HCT116 (cell line): ENCODE measurements around the gene SPI1. TPM values are rescaled to one million over a fixed set of nuclear protein-coding genes. Genes with fewer than 3 reads are reported as not detected.
A peak's percentile ranks its signal among the peaks of the same experiment; 100 is the strongest.

Experiments used
- ATAC-seq: fragments of 200-7000 bp; cut with Tn5 transposase; 2 replicates; pipeline ENCODE4 v1.9.1; 2020; ENCODE audit warnings: mild to moderate bottlenecking, moderate library complexity
- BruUV-seq: library from RNA; stranded (reverse); fragments of 400-500 nt; replicated peaks from 2 replicates; lab custom pipeline; 2021; lab: Mats Ljungman, UMichigan
- CTCF ChIA-PET: fragments of 300-600 bp; sonication (Branson Sonifier 250); formaldehyde crosslinking; loops from one replicate; lab custom pipeline; 2021; ENCODE audit warnings: antibody characterized with exemption; lab: Charles Lee
- POLR2A ChIA-PET: fragments of 300-600, 350-600 bp; sonication (Branson Sonifier 250); formaldehyde crosslinking; loops from one replicate; lab custom pipeline; 2021; ENCODE audit warnings: antibody characterized with exemption; lab: Charles Lee
- RAD21 ChIA-PET, 2 experiments: fragments of 300-600 bp; sonication (Branson Sonifier 250); formaldehyde crosslinking; loops; one replicate each; lab custom pipeline; 2023; ENCODE audit warnings: low total read pairs in 2 of 2; ENCODE audit not compliant: uncharacterized antibody in 2 of 2, unreplicated experiment in 2 of 2, low non-redundant PET in 1 of 2; lab: Charles Lee
- DNase-seq: peaks from one replicate; pipeline ENCODE4 v3.0.0-alpha.2; 2010; ENCODE audit warnings: low read depth, low spot score
- H2AFZ ChIP-seq: fragments of 200-600 bp; shearing (Covaris generic), sonication (generic); 2 replicates; pipeline ENCODE4 v1.6.1; 2017; ENCODE audit warnings: low read depth, mixed run types, mixed read lengths, antibody characterized with exemption, low read length; ENCODE audit not compliant: poor library complexity, severe bottlenecking
- H3K27ac ChIP-seq: 2 replicates; pipeline ENCODE4 v1.5.1; 2012; ENCODE audit warnings: low read depth, low read length
- H3K27me3 ChIP-seq: fragments of 200-600 bp; sonication (generic); 2 replicates; pipeline ENCODE4 v1.6.1; 2016; ENCODE audit warnings: mixed run types, low read length, mixed read lengths; ENCODE audit not compliant: insufficient read depth
- H3K36me3 ChIP-seq, 2 experiments: fragments of 200-500 bp in 1 of 2; fragments of 200-600 bp in 1 of 2; sonication (Bioruptor generic) in 1 of 2; sonication (generic) in 1 of 2; 2 replicates each; pipeline versions ENCODE4 v1.5.1 to v1.6.1; 2014 to 2016; ENCODE audit warnings: low read length in 2 of 2, inconsistent platforms in 1 of 2, mixed read lengths in 1 of 2, mixed run types in 1 of 2; ENCODE audit not compliant: insufficient read depth in 2 of 2, control insufficient read depth in 1 of 2
- H3K4me1 ChIP-seq, 2 experiments: fragments of 200-600 bp in 1 of 2; sonication (generic) in 1 of 2; 2 replicates each; pipeline versions ENCODE4 v1.5.1 to v1.6.1; 2012 to 2017; ENCODE audit warnings: low read length in 2 of 2, inconsistent platforms in 1 of 2, mild to moderate bottlenecking in 1 of 2, mixed read lengths in 1 of 2, mixed run types in 1 of 2, moderate library complexity in 1 of 2; ENCODE audit not compliant: insufficient read depth in 2 of 2, control insufficient read depth in 1 of 2
- H3K4me2 ChIP-seq: fragments of 200-600 bp; sonication (generic); 2 replicates; pipeline ENCODE4 v1.6.1; 2017; ENCODE audit warnings: mixed run types, low read length, mixed read lengths
- H3K4me3 ChIP-seq, 2 experiments: fragments of 200-600 bp in 1 of 2; sonication (generic) in 1 of 2; replicated peaks in 1 of 2; 2 replicates each; pipeline ENCODE4 v1.5.1; 2011 to 2016; ENCODE audit warnings: low read length in 2 of 2, control low read depth in 1 of 2, low read depth in 1 of 2, mild to moderate bottlenecking in 1 of 2, mixed read lengths in 1 of 2, mixed run types in 1 of 2
- H3K79me2 ChIP-seq: fragments of 200-600 bp; sonication (generic); 2 replicates; pipeline ENCODE4 v1.6.1; 2017; ENCODE audit warnings: mild to moderate bottlenecking, mixed run types, low read length, moderate library complexity, mixed read lengths; ENCODE audit not compliant: insufficient read depth
- H3K9ac ChIP-seq: fragments of 200-600 bp; sonication (generic); 2 replicates; pipeline ENCODE4 v1.6.1; 2016; ENCODE audit warnings: low read length, mixed read lengths
- H3K9me2 ChIP-seq: fragments of 200-600 bp; sonication (generic), shearing (Covaris generic); 2 replicates; pipeline ENCODE4 v1.6.1; 2017; ENCODE audit warnings: mixed run types, mild to moderate bottlenecking, moderate library complexity; ENCODE audit not compliant: insufficient read depth
- H3K9me3 ChIP-seq, 2 experiments: fragments of 200-500 bp in 1 of 2; fragments of 200-600 bp in 1 of 2; sonication (Bioruptor generic) in 1 of 2; sonication (generic) in 1 of 2; 2 replicates each; pipeline ENCODE4 v1.6.1; 2014 to 2017; ENCODE audit warnings: low read length in 2 of 2, mixed read lengths in 2 of 2, inconsistent platforms in 1 of 2, low read depth in 1 of 2, mild to moderate bottlenecking in 1 of 2, mixed run types in 1 of 2, moderate library complexity in 1 of 2; ENCODE audit not compliant: control insufficient read depth in 1 of 2, insufficient read depth in 1 of 2
- H4K20me1 ChIP-seq: fragments of 200-600 bp; sonication (generic), shearing (Covaris generic); 2 replicates; pipeline ENCODE4 v1.6.1; 2017; ENCODE audit warnings: mixed run types, mild to moderate bottlenecking, moderate library complexity; ENCODE audit not compliant: insufficient read depth
- ATF3 ChIP-seq: IDR thresholded peaks from 2 replicates; pipeline ENCODE4 v1.6.1; 2012
- CBX3 ChIP-seq: IDR thresholded peaks from 2 replicates; pipeline ENCODE4 v1.6.1; 2012; ENCODE audit warnings: low read depth
- CEBPB ChIP-seq: IDR thresholded peaks from 2 replicates; pipeline ENCODE4 v1.6.1; 2012; ENCODE audit warnings: low read depth
- EGR1 ChIP-seq: IDR thresholded peaks from 2 replicates; pipeline ENCODE4 v1.6.1; 2012; ENCODE audit warnings: low read depth
- ELF1 ChIP-seq: IDR thresholded peaks from 2 replicates; pipeline ENCODE4 v1.6.1; 2012; ENCODE audit warnings: low read depth, borderline replicate concordance
- EZH2phosphoT487 ChIP-seq: fragments of 200-600 bp; IDR thresholded peaks from 2 replicates; pipeline ENCODE4 v1.6.1; 2018; ENCODE audit warnings: antibody characterized with exemption, borderline replicate concordance
- FOSL1 ChIP-seq: IDR thresholded peaks from 2 replicates; pipeline ENCODE4 v1.6.1; 2012; ENCODE audit warnings: low read depth
- JUND ChIP-seq: IDR thresholded peaks from 2 replicates; pipeline ENCODE4 v1.6.1; 2012
- POLR2A ChIP-seq: IDR thresholded peaks from 2 replicates; pipeline ENCODE4 v1.7.0; 2011; ENCODE audit warnings: borderline replicate concordance; ENCODE audit not compliant: insufficient read depth, insufficient read length; ENCODE audit errors: extremely low read depth
- POLR2AphosphoS5 ChIP-seq: IDR thresholded peaks from 2 replicates; pipeline ENCODE4 v1.6.1; 2011; ENCODE audit warnings: mild to moderate bottlenecking, low read depth, low read length, moderate library complexity
- RAD21 ChIP-seq: IDR thresholded peaks from 2 replicates; pipeline ENCODE4 v1.6.1; 2012; ENCODE audit warnings: low read depth, mild to moderate bottlenecking
- SIN3A ChIP-seq: IDR thresholded peaks from 2 replicates; pipeline ENCODE4 v1.6.1; 2012; ENCODE audit warnings: low read depth
- SP1 ChIP-seq: IDR thresholded peaks from 2 replicates; pipeline ENCODE4 v1.6.1; 2012; ENCODE audit warnings: low read depth
- SRF ChIP-seq: IDR thresholded peaks from 2 replicates; pipeline ENCODE4 v1.6.1; 2012; ENCODE audit warnings: low read depth
- TCF7L2 ChIP-seq: IDR thresholded peaks from 2 replicates; pipeline ENCODE4 v1.7.0; 2011; ENCODE audit warnings: borderline replicate concordance, inconsistent platforms; ENCODE audit not compliant: insufficient read depth, insufficient read length; ENCODE audit errors: extremely low read depth
- YY1 ChIP-seq: IDR thresholded peaks from 2 replicates; pipeline ENCODE4 v1.6.1; 2011; ENCODE audit warnings: low read length, low read depth, moderate library complexity, mild to moderate bottlenecking; ENCODE audit not compliant: insufficient replicate concordance; ENCODE audit errors: extremely low read depth
- ZNF274 ChIP-seq: fragments of 200-500 bp; sonication (Bioruptor generic); IDR thresholded peaks from 2 replicates; pipeline ENCODE4 v1.6.1; 2014; ENCODE audit warnings: mild to moderate bottlenecking, low read depth, low read length, inconsistent platforms
- intact Hi-C: fragments of 100-400 bp; cut with micrococcal nuclease; formaldehyde crosslinking; loops from 2 replicates; pipeline ENCODE4 v1.10.0; 2022
- total RNA-seq: library from RNA; stranded (reverse); gene quantifications from one replicate; pipeline ENCODE4 v1.2.1, GENCODE V29; 2021; ENCODE audit not compliant: unreplicated experiment
- TF ChIP-seq, protein P1 (sequence below): IDR thresholded peaks from 2 replicates; pipeline ENCODE4 v1.6.1; 2011; ENCODE audit warnings: mild to moderate bottlenecking, low read length, moderate library complexity; ENCODE audit not compliant: insufficient replicate concordance; ENCODE audit errors: extremely low read depth
- TF ChIP-seq, protein P2 (sequence below): IDR thresholded peaks from 2 replicates; pipeline ENCODE4 v1.6.1; 2012
- TF ChIP-seq, protein P3 (sequence below): IDR thresholded peaks from 2 replicates; pipeline ENCODE4 v1.6.1; 2012; ENCODE audit warnings: low read depth

Gene SPI1
- total RNA-seq, 1 experiment from 2014 or later = 0.32 TPM

GRCh38 chr11:47426062-47426956 is 48.0 kb upstream of the SPI1 start, which contains the start of gene PSMC3:
TSS of gene PSMC3 (minus strand) at chr11:47426439. CDS start at chr11:47426279, 160 bp downstream.
- Histone ChIP-seq H3K27me3 (no peaks in the 10 kb centered on the region), H3K4me3 (peak within 1 kb of the TSS; percentile 92 to 98), H3K9ac (peak within 1 kb of the TSS; percentile 96), H3K9me3 (no peaks in the 10 kb centered on the region), H3K9me2 (no peaks in the 10 kb centered on the region), H3K4me2 (peak within 1 kb of the TSS; percentile 79), H3K36me3 (peaks cover 17 to 29% of the 10 kb centered on the region in 2 experiments; a peak in 3 of 4 replicates), H3K4me1 (peaks cover 12 to 23% of the 10 kb centered on the region in 2 experiments), H4K20me1 (no peaks in the 10 kb centered on the region), H3K79me2 (peaks cover 42% of the 10 kb centered on the region), H3K27ac (peak within 1 kb of the TSS; percentile 77), H2AFZ (peak within 1 kb of the TSS; percentile 76)
- DNase-seq (peak; percentile 88), ATAC-seq (peak; percentile 91)
- intact Hi-C loops = loop anchor here (10.0 kb wide), 1 partner anchor 128 kb away; the partner anchor contains the start of gene CELF1
- no TSS peak for BruUV-seq
- RAD21 ChIA-PET = no interaction called here
- POLR2A ChIA-PET = interaction anchor here (0.6 to 2.3 kb wide), 2 partner anchors 10 to 100 kb away, joined by 3 to 10 read pairs; no protein-coding TSS in a partner anchor
- CTCF ChIA-PET = interaction anchor here (1.0 to 2.7 kb wide), 3 partner anchors 14 to 52 kb away, joined by 3 to 12 read pairs (median 6); no protein-coding TSS in a partner anchor
- TF ChIP-seq ATF3 (no peak), EZH2phosphoT487 (no peak), JUND (no peak), TCF7L2 (no peak), CBX3 (no peak), POLR2AphosphoS5 (peak; percentile 71), POLR2A (peak; percentile 49), ZNF274 (no peak), CEBPB (no peak), RAD21 (no peak), SIN3A (no peak), YY1 (peak; percentile 94), SP1 (peak; percentile 92), FOSL1 (no peak), EGR1 (peak; percentile 90), SRF (no peak; the same call in 1 of the 2 replicates), ELF1 (peak; percentile 67; the same call in 1 of the 2 replicates)
- TF ChIP-seq, protein P1, sequence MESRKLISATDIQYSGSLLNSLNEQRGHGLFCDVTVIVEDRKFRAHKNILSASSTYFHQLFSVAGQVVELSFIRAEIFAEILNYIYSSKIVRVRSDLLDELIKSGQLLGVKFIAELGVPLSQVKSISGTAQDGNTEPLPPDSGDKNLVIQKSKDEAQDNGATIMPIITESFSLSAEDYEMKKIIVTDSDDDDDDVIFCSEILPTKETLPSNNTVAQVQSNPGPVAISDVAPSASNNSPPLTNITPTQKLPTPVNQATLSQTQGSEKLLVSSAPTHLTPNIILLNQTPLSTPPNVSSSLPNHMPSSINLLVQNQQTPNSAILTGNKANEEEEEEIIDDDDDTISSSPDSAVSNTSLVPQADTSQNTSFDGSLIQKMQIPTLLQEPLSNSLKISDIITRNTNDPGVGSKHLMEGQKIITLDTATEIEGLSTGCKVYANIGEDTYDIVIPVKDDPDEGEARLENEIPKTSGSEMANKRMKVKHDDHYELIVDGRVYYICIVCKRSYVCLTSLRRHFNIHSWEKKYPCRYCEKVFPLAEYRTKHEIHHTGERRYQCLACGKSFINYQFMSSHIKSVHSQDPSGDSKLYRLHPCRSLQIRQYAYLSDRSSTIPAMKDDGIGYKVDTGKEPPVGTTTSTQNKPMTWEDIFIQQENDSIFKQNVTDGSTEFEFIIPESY = no peak
- TF ChIP-seq, protein P2, sequence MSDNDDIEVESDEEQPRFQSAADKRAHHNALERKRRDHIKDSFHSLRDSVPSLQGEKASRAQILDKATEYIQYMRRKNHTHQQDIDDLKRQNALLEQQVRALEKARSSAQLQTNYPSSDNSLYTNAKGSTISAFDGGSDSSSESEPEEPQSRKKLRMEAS = peak; percentile 81
- TF ChIP-seq, protein P3, sequence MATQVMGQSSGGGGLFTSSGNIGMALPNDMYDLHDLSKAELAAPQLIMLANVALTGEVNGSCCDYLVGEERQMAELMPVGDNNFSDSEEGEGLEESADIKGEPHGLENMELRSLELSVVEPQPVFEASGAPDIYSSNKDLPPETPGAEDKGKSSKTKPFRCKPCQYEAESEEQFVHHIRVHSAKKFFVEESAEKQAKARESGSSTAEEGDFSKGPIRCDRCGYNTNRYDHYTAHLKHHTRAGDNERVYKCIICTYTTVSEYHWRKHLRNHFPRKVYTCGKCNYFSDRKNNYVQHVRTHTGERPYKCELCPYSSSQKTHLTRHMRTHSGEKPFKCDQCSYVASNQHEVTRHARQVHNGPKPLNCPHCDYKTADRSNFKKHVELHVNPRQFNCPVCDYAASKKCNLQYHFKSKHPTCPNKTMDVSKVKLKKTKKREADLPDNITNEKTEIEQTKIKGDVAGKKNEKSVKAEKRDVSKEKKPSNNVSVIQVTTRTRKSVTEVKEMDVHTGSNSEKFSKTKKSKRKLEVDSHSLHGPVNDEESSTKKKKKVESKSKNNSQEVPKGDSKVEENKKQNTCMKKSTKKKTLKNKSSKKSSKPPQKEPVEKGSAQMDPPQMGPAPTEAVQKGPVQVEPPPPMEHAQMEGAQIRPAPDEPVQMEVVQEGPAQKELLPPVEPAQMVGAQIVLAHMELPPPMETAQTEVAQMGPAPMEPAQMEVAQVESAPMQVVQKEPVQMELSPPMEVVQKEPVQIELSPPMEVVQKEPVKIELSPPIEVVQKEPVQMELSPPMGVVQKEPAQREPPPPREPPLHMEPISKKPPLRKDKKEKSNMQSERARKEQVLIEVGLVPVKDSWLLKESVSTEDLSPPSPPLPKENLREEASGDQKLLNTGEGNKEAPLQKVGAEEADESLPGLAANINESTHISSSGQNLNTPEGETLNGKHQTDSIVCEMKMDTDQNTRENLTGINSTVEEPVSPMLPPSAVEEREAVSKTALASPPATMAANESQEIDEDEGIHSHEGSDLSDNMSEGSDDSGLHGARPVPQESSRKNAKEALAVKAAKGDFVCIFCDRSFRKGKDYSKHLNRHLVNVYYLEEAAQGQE = no peak
